GM18511 (cell line): ENCODE measurements around the gene PRPSAP1.
"Not testable (repeated sequence)": the region's sequence is repeated elsewhere in the genome, so short reads cannot be mapped to it uniquely, and the experiment has no call there.

ENCODE experiments used
- ATAC-seq: cut with Tn5 transposase; IDR thresholded peaks from one replicate; pipeline ENCODE4 v1.9.1; 2021; ENCODE audit warnings: mild to moderate bottlenecking, moderate library complexity; ENCODE audit not compliant: unreplicated experiment

The PRPSAP1 gene

GRCh38 chr17:76327696-76328095 is 26.0 kb downstream of the PRPSAP1 start:
- ATAC-seq, result no peak

GRCh38 chr17:76326306-76326705 is 27.4 kb downstream of the PRPSAP1 start:
- ATAC-seq, result no peak

- no peak for ATAC-seq
Measured at GRCh38 chr17:76318586-76318985, 35.1 kb downstream of the PRPSAP1 start.

- ATAC-seq, result no peak
Measured at GRCh38 chr17:76317535-76317934, 36.2 kb downstream of the PRPSAP1 start.

GRCh38 chr17:76314392-76315227 is 39.1 kb downstream of the PRPSAP1 start:
- ATAC-seq, result no peak

- ATAC-seq, result no peak
Measured at GRCh38 chr17:76312735-76313134, 41.0 kb downstream of the PRPSAP1 start.

GRCh38 chr17:76309461-76309860 is 44.3 kb downstream of the PRPSAP1 start:
- no peak for ATAC-seq

GRCh38 chr17:76307966-76308338 is 45.8 kb downstream of the PRPSAP1 start, which contains the start of gene QRICH2:
QRICH2 (minus strand) TSS chr17:76308276; CDS start chr17:76307998, 278 bp downstream.
- no peak for ATAC-seq

GRCh38 chr17:76307299-76307965 is 46.3 kb downstream of the PRPSAP1 start:
- ATAC-seq, result no peak

- ATAC-seq, result not testable (repeated sequence)
Measured at GRCh38 chr17:76305135-76305454, 48.6 kb downstream of the PRPSAP1 start.

- ATAC-seq, result no peak
Measured at GRCh38 chr17:76304226-76305134, 49.2 kb downstream of the PRPSAP1 start.

GRCh38 chr17:76297436-76297835 is 56.3 kb downstream of the PRPSAP1 start:
- ATAC-seq, result no peak

- ATAC-seq, result no peak
Measured at GRCh38 chr17:76296889-76297288, 56.8 kb downstream of the PRPSAP1 start.

- no peak for ATAC-seq
Measured at GRCh38 chr17:76296186-76296585, 57.5 kb downstream of the PRPSAP1 start.

- no peak for ATAC-seq
Measured at GRCh38 chr17:76293106-76293505, 60.6 kb downstream of the PRPSAP1 start.

- ATAC-seq, result no peak
Measured at GRCh38 chr17:76292567-76292966, 61.1 kb downstream of the PRPSAP1 start.

- no peak for ATAC-seq
Measured at GRCh38 chr17:76281573-76282371, 71.9 kb downstream of the PRPSAP1 start.

- ATAC-seq, result no peak
Measured at GRCh38 chr17:76280650-76281049, 73.1 kb downstream of the PRPSAP1 start.

- ATAC-seq, result no peak
Measured at GRCh38 chr17:76279742-76280287, 73.9 kb downstream of the PRPSAP1 start.
